Smooth muscle cell (in vitro differentiated cells): ENCODE data around the gene ABHD17A. TPM values are rescaled to one million over a fixed set of nuclear protein-coding genes. Genes with fewer than 3 reads are reported as not detected.

Source experiments
- DNase-seq: peaks from one replicate; lab custom pipeline; 2025; ENCODE audit not compliant: unreplicated experiment; lab: John Stamatoyannopoulos, UW
- H2AFZ ChIP-seq: fragments of 200-600 bp; sonication (generic); 2 replicates; pipeline ENCODE4 v1.6.0; 2016; ENCODE audit warnings: antibody characterized with exemption, low read depth, mild to moderate bottlenecking
- H3F3A ChIP-seq: fragments of 200-600 bp; sonication (generic); 2 replicates; pipeline ENCODE4 v1.6.0; 2017; ENCODE audit warnings: antibody characterized with exemption, low read depth
- H3K27ac ChIP-seq: fragments of 200-600 bp; sonication (generic); 2 replicates; pipeline ENCODE4 v1.5.1; 2016; ENCODE audit warnings: low read depth, mild to moderate bottlenecking
- H3K27me3 ChIP-seq: fragments of 200-600 bp; sonication (generic); 2 replicates; pipeline ENCODE4 v1.6.1; 2016; ENCODE audit warnings: low read depth, mild to moderate bottlenecking
- H3K36me3 ChIP-seq: fragments of 200-600 bp; sonication (generic); 2 replicates; pipeline ENCODE4 v1.5.1; 2016; ENCODE audit warnings: low read depth
- H3K4me1 ChIP-seq: fragments of 200-600 bp; sonication (generic); 2 replicates; pipeline ENCODE4 v1.5.1; 2016; ENCODE audit warnings: low read depth
- H3K4me2 ChIP-seq: fragments of 200-600 bp; sonication (generic); 2 replicates; pipeline ENCODE4 v1.6.0; 2016; ENCODE audit warnings: mild to moderate bottlenecking
- H3K4me3 ChIP-seq: fragments of 200-600 bp; sonication (generic); 2 replicates; pipeline ENCODE4 v1.5.1; 2016; ENCODE audit warnings: mild to moderate bottlenecking
- H3K79me2 ChIP-seq: fragments of 200-600 bp; sonication (generic); 2 replicates; pipeline ENCODE4 v1.6.0; 2016; ENCODE audit warnings: low read depth, mild to moderate bottlenecking
- H3K9ac ChIP-seq: fragments of 200-600 bp; sonication (generic); 2 replicates; pipeline ENCODE4 v1.6.0; 2016; ENCODE audit warnings: low read depth
- H3K9me3 ChIP-seq: fragments of 200-600 bp; sonication (generic); replicated peaks from 2 replicates; pipeline ENCODE4 v1.5.1; 2016; ENCODE audit warnings: low read depth
- H4K20me1 ChIP-seq: fragments of 200-600 bp; sonication (generic); 2 replicates; pipeline ENCODE4 v1.6.0; 2016; ENCODE audit warnings: low read depth
- CTCF ChIP-seq: fragments of 200-600 bp; sonication (generic); IDR thresholded peaks from 2 replicates; pipeline ENCODE4 v1.5.1; 2017; ENCODE audit warnings: borderline replicate concordance, mild to moderate bottlenecking, antibody characterized with exemption; ENCODE audit not compliant: insufficient read depth, poor library complexity, severe bottlenecking
- WGBS: methylation state at CpG from one replicate; pipeline ENCODE4 v1.1.7; 2016; ENCODE audit warnings: low lambda C conversion rate; 5-methylcytosine and 5-hydroxymethylcytosine counted together
- polyA plus RNA-seq: library from polyadenylated mRNA; unstranded; fragments of >200 nt; fragmentation: Nextera tagmentation; extraction: Ambion mirVana; gene quantifications from 2 replicates; pipeline ENCODE4 v1.2.1, GENCODE V29; 2016
- total RNA-seq: library from RNA; depleted of rRNA; stranded (reverse); fragments of >200 nt; gene quantifications from 2 replicates; pipeline ENCODE4 v1.2.3, GENCODE V29; 2014

Gene ABHD17A
- total and polyA plus RNA-seq, 2 experiments from 2014 or later = 42.9 to 106 TPM

- Histone ChIP-seq H3K27ac (no peak overlapping the region), H2AFZ (no peak overlapping the region), H3K79me2 (peaks cover 91% of the 10 kb centered on the region), H3K4me1 (no peaks in the 10 kb centered on the region), H4K20me1 (peaks cover 100% of the 10 kb centered on the region), H3K27me3 (no peaks in the 10 kb centered on the region), H3K9me3 (no peaks in the 10 kb centered on the region), H3K4me2 (no peak overlapping the region), H3K4me3 (no peak overlapping the region), H3F3A (no peaks in the 10 kb centered on the region), H3K9ac (no peak overlapping the region), H3K36me3 (no peaks in the 10 kb centered on the region)
- no peak for DNase-seq
- 92% methylated on average over 32 of the region's 35 CpGs for WGBS
- no peak for TF ChIP-seq CTCF
These were observed 43.9 kb downstream of the ABHD17A start for GRCh38 chr19:1841209-1841924.

GRCh38 chr19:1840541-1841115, 44.7 kb downstream of the ABHD17A start:
- H3K27ac ChIP-seq = no peak overlapping the region
- WGBS = 87% methylated on average over 20 of the region's 22 CpGs

GRCh38 chr19:1839658-1840540, 45.4 kb downstream of the ABHD17A start:
- Histone ChIP-seq H3K4me2 (no peak overlapping the region), H3K4me3 (no peak overlapping the region), H3K27ac (no peak overlapping the region), H3K36me3 (no peaks in the 10 kb centered on the region), H3K9ac (no peak overlapping the region), H3K9me3 (no peaks in the 10 kb centered on the region), H3F3A (no peaks in the 10 kb centered on the region), H3K27me3 (no peaks in the 10 kb centered on the region), H3K79me2 (peaks cover 91% of the 10 kb centered on the region), H3K4me1 (no peaks in the 10 kb centered on the region), H4K20me1 (peaks cover 100% of the 10 kb centered on the region), H2AFZ (no peak overlapping the region)
- 95% methylated on average over 20 of the region's 25 CpGs for WGBS
- TF ChIP-seq CTCF = no peak
- no peak for DNase-seq

More at GRCh38 chr19:1840541-1841115, 44.7 kb downstream of the ABHD17A start:
- DNase-seq = no peak
- peaks cover 100% of the 10 kb centered on the region for H4K20me1 ChIP-seq
- H3K4me2 ChIP-seq = no peak overlapping the region
- no peaks in the 10 kb centered on the region for H3K27me3 ChIP-seq
- TF ChIP-seq CTCF = no peak
- H3K4me1 ChIP-seq = no peaks in the 10 kb centered on the region
- H3K36me3 ChIP-seq = no peaks in the 10 kb centered on the region
- no peak overlapping the region for H3K4me3 ChIP-seq
- H3K79me2 ChIP-seq = peaks cover 91% of the 10 kb centered on the region
- no peaks in the 10 kb centered on the region for H3F3A ChIP-seq
- no peak overlapping the region for H3K9ac ChIP-seq
- no peak overlapping the region for H2AFZ ChIP-seq
- no peaks in the 10 kb centered on the region for H3K9me3 ChIP-seq
